ENCODE data around the gene GUK1.
A peak's percentile ranks its signal among the peaks of the same experiment; 100 is the strongest.
"Not testable (repeated sequence)": the region's sequence is repeated elsewhere in the genome, so short reads cannot be mapped to it uniquely, and the experiment has no call there.

The GUK1 gene

DNA sequence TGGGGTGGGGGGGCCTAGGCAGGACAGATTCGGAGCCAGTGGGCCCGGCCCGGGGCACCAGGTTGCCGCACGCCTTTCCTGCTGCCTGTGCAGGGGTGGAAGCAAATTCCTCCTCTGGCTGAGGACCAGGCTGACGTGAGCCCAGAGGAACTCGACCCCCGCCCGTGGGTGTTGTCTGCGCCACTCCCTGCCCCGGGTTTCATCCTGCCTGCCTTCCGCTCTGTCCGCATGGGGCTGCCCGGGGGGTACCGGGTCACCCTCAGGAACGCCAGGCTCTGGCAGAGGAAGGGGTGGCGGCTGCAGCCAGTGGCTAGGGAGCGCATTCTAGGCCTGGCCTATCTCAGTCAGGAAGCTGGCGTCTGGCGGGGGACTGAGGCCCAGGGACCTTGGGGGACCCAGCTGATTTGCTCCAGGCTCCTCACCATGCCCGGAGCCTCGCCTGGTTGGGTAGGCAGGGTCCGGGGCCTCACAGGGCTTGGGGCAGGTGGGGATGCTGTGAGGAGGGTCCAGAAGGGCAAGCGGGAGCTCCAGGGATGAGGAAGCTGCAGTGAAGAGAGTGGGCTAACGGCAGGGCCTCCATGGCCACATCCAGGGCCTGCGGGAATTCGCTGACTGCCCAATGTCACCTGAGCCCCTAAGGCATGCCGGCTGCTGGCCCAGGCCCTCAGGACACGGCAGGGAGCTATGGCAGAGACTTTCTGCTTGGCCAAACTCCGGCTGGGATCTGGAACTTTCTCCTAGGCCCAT, 23.1 kb downstream of the GUK1 start:
- DNase-seq (ENCODE audit: low read depth in 2 of 2), result no peak

- no peak for DNase-seq (ENCODE audit: low read depth in 2 of 2)
These were observed 23.9 kb downstream of the GUK1 start for GRCh38 chr1:228163776-228164519.

DNA sequence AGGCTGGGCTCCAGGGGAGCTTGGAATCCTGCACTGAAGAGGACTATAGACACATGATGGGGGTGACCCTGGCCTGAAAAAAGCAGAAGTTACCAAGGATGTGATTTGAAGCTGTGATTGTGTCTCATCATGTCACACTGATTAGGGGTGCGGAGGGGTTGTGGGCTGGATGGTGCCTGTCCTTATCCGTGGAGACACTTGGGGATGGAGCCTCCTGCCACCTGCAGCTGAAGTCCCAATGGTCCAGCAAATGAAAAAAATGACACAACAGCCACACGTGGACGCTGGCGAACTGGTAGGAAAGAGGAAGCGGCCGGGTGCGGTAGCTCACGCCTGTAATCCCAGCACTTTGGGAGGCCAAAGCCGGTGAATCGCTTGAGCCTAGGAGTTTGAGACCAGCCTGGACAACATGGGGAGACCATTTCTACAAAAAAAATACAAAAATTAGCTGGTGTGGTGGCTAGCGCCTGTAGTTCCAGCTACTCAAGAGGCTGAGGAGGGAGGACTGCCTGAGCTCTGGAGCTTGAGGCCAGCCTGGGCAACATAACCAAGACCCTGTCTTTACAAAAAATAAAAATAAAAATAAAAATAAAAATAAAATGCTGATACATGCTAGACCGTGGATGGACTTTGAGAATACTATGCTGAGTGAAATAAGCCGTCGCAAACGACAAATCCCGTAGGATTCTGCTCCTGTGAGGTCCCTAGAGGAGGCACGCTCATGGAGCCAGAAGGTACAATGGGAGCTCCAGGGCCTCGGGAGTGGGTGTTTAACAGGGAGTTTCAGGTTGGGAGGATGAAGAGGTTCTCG, 24.7 kb downstream of the GUK1 start:
- no peak for DNase-seq (ENCODE audit: low read depth in 2 of 2)

GRCh38 chr1:228165372-228166169, 25.5 kb downstream of the GUK1 start, which contains the start of gene IBA57:
Gene IBA57, plus strand, starts transcription at chr1:228165804. Its CDS starts 13 bp downstream, at chr1:228165817.
- peak; percentile 99 to 100 for DNase-seq (ENCODE audit: low read depth in 2 of 2)

DNA sequence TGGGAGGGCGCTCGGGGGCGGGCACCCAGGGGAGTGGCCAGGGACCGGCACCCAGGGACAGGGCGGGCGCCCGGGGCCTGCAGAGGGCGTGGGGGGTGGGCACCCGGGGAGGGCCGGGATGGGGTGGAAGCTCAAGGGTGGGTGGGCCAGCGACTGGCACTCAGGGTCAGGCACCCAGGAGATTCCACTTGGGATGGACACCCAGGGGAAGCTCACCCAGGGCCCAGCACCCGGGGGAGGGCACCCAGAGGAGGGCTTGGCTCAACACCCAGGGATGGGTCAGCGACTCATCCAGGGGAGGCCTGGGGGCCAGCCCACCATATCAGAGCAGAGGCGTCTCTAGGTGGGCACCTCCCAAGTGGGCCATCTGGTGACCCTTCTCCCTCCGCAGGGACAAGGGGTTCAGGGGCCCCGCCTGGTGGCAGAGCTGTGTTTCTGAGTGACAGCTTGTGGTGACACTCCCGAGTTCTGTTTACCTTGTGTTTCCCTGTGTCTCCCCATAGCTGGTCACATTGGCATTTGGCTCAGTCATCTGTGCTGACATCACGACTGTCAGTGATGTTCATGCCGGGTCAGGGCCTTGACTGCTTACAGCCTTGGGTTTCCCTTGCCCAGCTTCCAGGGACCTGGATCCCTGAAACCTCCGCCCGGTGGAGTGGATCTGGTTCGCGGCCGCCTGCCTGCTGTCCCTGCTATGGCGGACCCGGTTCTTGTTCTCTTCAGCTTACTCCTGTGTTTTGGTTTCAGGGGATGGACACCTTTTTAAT, 26.3 kb downstream of the GUK1 start:
- no peak for DNase-seq (ENCODE audit: low read depth in 2 of 2)

DNA sequence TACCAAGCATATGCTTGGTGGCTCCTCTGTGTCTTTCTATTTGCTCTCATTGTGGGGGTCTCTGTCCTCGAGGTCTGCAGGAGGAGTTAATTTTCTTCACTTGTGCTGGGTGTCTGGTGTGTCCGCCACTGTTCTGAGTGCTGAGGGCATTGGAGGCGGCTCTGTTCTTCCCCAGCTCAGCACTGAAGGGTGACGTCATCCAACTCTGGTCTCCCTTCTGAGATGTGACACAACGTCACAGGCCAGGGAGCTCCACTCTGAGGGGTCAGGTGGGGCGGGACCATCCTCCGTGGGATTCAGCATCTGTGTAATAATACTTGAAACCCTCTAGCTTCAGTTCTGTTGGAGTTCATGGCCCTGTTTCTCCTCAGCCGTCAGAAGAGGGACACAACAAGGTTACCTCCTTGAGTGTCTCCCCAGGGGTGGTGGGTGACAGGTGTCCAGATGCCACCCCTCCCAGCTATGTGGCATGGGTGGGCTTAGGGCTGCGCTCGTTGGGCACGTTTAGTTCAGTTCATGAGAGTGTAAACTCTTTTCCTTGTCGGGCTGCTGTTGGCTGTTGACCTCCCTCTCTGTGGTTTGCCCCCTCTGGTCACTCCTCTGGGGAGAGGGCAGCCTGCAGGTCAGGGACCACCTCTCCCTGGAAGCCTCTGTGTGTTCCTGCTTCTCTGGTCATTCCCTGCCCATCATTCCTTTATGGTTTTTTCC, 28.6 kb downstream of the GUK1 start:
- no peak for DNase-seq (ENCODE audit: low read depth in 2 of 2)

DNA sequence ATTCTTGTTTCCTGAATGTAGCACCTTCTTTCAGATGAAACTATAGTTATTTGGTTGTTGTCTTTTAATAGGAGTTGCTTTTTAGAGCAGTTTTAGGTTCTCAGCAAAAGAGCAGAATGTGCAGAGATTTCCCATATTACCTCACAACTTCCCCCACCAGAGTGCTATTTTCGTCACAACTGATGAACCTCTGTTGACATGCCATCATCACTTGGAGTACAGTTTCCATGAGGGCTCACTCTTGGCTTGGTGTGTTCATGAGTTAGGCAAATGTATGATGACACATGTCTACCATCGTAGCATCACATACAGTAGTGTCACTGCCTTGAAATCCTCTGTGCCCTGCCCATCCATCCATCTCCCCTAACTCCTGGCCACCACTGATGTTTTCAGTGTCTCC, 29.3 kb downstream of the GUK1 start:
- DNase-seq (ENCODE audit: low read depth in 2 of 2), result no peak

- DNase-seq (ENCODE audit: low read depth in 2 of 2), result no peak
These were observed 30.6 kb downstream of the GUK1 start for GRCh38 chr1:228170666-228171065.

GRCh38 chr1:228171221-228171891, 31.3 kb downstream of the GUK1 start:
- DNase-seq (ENCODE audit: low read depth in 2 of 2), result no peak

DNA sequence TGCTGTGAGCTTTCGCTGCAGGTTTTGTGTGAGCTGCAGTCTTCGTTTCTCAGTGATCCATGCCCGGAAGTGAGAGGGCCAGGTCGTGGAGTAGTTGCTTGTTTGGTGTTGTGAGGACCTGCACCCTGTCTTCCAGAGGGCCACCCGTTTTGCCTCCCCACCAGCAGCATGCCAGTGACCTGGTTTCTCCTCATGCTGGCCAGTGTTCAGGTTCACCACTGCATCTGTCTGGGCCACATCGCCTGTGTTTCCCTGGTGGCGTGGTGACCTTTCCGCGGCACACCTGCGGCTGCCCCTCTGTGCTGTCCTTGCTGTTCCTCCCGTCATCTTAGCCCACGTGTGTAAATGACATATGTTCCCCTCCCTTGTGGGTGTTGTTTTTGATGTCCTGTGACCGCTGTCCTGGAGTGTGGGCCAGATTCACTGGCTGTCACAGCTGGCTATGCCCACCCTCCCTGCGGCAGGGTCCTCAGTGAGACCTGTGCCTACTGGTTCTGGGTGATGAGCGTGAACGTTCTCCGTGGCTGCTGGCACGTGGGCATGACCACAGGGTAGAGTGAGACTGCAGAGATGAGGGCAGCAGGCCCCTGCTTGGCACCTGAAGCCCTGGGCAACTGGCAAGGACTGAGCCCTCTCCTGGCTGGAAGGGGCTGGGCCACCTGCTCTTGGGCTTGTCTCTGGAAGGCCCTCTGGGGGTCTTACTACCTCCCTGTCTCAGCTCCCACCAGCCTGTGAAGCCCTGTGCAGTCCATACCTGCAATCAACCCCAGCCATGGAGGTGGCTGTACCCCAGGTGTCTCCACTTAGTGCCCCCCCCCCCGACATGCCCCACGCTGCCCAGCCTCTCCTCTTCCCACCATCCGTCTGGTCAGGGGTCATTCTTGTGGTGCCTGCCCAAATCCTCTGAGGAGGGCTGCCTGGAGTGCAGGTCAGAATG, 32.8 kb downstream of the GUK1 start:
- DNase-seq (ENCODE audit: low read depth in 2 of 2), result no peak

DNA sequence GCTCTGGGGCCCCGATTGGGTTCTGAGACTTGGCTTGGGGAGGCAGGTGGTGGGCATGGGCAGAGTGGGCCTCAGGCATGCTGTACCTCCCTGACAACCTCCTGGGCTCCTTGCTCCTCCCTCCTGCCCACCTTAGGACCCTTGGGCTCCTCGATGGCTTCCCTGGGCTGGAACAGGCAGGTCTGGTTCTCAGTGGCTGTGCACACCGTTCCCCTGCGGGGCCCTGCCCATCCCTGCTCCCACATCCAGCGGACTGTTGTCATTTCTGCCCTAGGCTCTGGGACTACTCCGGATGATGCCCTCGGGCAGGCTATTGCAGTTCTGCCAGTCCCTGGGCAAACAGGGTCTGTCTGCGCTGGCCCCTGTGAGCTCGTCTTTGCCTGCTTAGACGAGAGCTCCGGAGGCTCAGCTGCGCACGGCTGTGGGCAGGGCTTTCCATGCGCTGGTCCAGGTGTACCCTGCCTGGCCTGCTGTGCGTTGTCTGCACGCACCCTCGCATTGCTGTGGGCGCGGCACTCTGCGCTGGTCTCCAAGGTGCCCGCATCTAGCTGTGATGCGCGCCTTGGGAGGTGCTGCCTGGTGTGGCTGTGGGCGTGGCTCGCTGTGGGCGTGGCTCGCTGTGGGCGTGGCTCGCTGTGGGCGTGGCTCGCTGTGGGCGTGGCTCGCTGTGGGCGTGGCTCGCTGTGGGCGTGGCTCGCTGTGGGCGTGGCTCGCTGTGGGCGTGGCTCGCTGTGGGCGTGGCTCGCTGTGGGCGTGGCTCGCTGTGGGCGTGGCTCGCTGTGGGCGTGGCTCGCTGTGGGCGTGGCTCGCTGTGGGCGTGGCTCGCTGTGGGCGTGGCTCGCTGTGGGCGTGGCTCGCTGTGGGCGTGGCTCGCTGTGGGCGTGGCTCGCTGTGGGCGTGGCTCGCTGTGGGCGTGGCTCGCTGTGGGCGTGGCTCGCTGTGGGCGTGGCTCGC, 33.7 kb downstream of the GUK1 start:
- not testable (repeated sequence) for DNase-seq (ENCODE audit: low read depth in 2 of 2)

GRCh38 chr1:228174482-228175315, 34.6 kb downstream of the GUK1 start:
- no peak for DNase-seq (ENCODE audit: low read depth in 2 of 2)

DNA sequence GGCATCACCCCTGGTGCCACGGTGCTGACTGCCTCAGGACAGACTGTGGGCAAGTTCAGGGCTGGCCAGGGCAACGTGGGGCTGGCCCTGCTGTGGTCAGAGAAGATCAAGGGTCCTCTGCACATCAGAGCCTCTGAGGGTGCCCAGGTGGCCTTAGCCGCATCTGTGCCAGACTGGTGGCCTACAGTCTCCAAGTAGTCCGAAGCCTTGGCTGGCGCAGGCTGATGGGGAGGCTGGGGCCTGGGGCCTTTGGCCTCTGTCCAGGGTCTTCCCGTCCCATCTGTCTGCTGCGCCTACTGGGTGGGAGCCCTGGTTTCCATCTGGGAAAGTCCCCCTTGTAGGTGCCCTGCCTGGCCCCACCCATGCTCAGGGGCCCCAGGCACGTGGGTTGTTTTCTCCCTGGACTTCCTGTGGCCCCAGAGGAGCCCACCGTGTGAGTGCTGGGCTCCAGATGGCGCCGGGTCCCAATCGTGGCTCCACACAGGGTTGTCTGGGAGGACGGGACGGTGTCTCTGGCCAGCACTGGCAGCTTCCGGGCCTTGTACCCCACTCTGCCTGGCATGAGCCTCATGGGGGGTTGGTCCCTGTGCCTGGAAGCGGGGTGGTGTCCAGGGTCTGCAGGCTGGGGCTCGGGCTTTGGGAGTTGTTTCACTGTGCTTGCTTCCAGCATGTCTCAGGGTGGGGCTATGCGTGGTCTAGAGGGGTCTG, 35.4 kb downstream of the GUK1 start:
- no peak for DNase-seq (ENCODE audit: low read depth in 2 of 2)

- DNase-seq (ENCODE audit: low read depth in 2 of 2), result no peak
These were observed 35.9 kb downstream of the GUK1 start for GRCh38 chr1:228176024-228176395.

GRCh38 chr1:228176461-228177182, 36.5 kb downstream of the GUK1 start:
- DNase-seq (ENCODE audit: low read depth in 2 of 2), result no peak

All from stimulated activated CD4-positive, alpha-beta T cell treated with anti-CD3 and anti-CD28 coated beads, Interleukin-1b, Interleukin-23, amount 100 ng/mL, for 1 hour (primary cell).